Pancreas (tissue), 10 donors: ENCODE data around the gene PLD6. TPM values are rescaled to one million over a fixed set of nuclear protein-coding genes. Genes with fewer than 3 reads are reported as not detected.
A peak's percentile ranks its signal among the peaks of the same experiment; 100 is the strongest.

Source experiments
- ATAC-seq, 4 donors: fragments of 200-7000 bp; cut with Tn5 transposase; one replicate each; pipeline versions ENCODE4 v1.8.0 to v1.9.1; 2020; ENCODE audit warnings: mild to moderate bottlenecking in 4 of 4, moderate library complexity in 4 of 4
- DNase-seq, 6 donors: peaks; one replicate each; pipeline ENCODE4 v3.0.0-alpha.2; 2020
- FAIRE-seq: peaks from 2 replicates; lab custom pipeline; 2012; peaks lifted over from hg19 to GRCh38; lab: Jason Lieb, UNC
- H3K27ac ChIP-seq, 4 donors: fragments of 200-600 bp; sonication (generic); 1 replicate in 3 of 4; 2 replicates in 1 of 4; pipeline versions ENCODE4 v1.5.0 to v1.8.0; 2020
- H3K27me3 ChIP-seq, 4 donors: fragments of 200-600 bp; one replicate each; pipeline ENCODE4 v1.8.0; 2021
- H3K36me3 ChIP-seq, 3 donors: fragments of 200-600 bp; sonication (generic) in 1 of 3; one replicate each; pipeline versions ENCODE4 v1.5.0 to v1.8.0; 2020 to 2021
- H3K4me1 ChIP-seq, 3 donors: fragments of 200-600 bp; one replicate each; pipeline ENCODE4 v1.8.0; 2021
- H3K4me3 ChIP-seq, 4 donors: fragments of 200-600 bp; sonication (generic) in 2 of 4; one replicate each; pipeline versions ENCODE4 v1.5.0 to v1.8.0; 2020 to 2021
- H3K9me3 ChIP-seq, 4 donors: fragments of 200-600 bp; one replicate each; pipeline ENCODE4 v1.8.0; 2021
- WGBS, 2 donors: extraction: QIAGEN DNeasy Blood & Tissue Kit; methylation state at CpG; one replicate each; pipeline ENCODE4 v1.1.7; 2013; 5-methylcytosine and 5-hydroxymethylcytosine counted together
- intact Hi-C, 3 donors: fragments of 100-400 bp; cut with DNase I; formaldehyde crosslinking; loops; one replicate each; pipeline versions ENCODE4 v1.11.1 to v1.14.2; 2022
- polyA plus RNA-seq, 2 donors: library from polyadenylated mRNA; stranded (reverse); fragments of 200-250 nt; gene quantifications; one replicate each; pipeline ENCODE4 v1.2.3, GENCODE V29; 2013
- total RNA-seq, 6 donors: library from RNA; stranded (reverse); fragmentation: NEBNext Ultra II Directional in 4 of 6; extraction: Animal tissue kit (Norgen Biotek cat#: 25700) in 4 of 6; gene quantifications; one replicate each; pipeline versions ENCODE4 v1.2.1 to v1.2.4, GENCODE V29; 2021 to 2023
- TF ChIP-seq, protein P1 (sequence below), 4 donors: fragments of 200-600 bp; sonication (generic) in 3 of 4; IDR thresholded peaks; one replicate each; pipeline versions ENCODE4 v1.5.0 to v1.8.0; 2021; ENCODE audit warnings: antibody characterized with exemption in 4 of 4
- donor health status: healthy with polysubstance abuse.
- donor health status: DM: no; HTN: no; CAD: no; lungs with moderate emphysema.
- donor health status: DM: no; HTN: no; CAD: no.
- donor health status: control.
- donor health status: control.
- donor health status: Bipolar disorder and iron deficiency.
- donor health status: DM: yes; HTN: yes; CAD: no.
- donor health status: DM: no; HTN: no; CAD: no.
- donor health status: DM: no; HTN: no; CAD: no.
- donor health status: DM: yes; HTN: yes; CAD: no.

PLD6 gene
- total and polyA plus RNA-seq, 8 donors: 1.5 to 3.4 (median 2.4) TPM

DNA sequence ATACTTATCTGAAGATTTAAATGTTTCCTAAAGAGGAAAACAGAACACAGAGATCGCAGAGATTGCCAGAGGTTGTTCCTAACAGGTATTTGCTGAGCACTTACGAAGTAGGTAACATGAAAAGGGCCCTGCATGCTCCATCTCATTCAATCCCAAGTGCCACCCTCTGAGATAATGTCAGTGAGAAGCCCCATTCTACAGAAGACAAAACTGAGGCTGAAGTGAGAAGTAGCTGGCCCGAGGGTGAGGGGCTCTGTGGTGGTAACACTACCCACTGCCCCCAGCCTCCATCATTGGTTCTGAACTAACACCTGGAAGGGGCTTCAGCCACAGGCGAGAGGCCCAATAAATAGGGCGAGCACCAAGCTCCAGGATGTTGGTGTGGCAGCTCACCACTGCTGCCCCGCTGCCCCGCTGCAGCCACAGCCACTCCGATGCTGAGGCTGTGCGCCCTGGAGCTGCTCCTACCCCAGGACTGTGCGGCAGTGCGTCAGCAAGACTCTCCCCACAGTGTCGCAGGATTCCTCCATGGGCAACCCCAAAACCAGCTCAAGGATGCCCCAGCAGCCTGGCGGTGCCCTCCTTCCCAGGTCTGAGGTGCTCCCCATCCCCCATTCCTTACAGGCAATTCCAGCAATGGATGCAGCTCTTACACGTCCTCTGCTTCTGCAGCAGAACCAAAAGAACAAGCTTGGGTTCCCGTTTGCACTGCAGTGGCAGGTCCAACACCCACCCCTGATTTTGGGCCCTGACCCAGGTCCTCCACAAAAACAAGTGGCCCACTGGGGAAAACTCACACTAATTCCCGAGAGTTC lies 20.5 kb upstream of the PLD6 start:
- ATAC-seq (no peak), FAIRE-seq (no peak), DNase-seq (peak in 1 of 6 donors; percentile 44)
- no peak overlapping the region for H3K27ac ChIP-seq
- no peak overlapping the region for H3K4me3 ChIP-seq
- peaks cover 8 to 79% (median 61%) of the 10 kb centered on the region in 3 donors for H3K36me3 ChIP-seq
- H3K27me3 ChIP-seq: no peaks in the 10 kb centered on the region
- H3K4me1 ChIP-seq: no peaks in the 10 kb centered on the region
- H3K9me3 ChIP-seq: no peaks in the 10 kb centered on the region
- intact Hi-C loops: no loop called here
- TF ChIP-seq, protein P1, sequence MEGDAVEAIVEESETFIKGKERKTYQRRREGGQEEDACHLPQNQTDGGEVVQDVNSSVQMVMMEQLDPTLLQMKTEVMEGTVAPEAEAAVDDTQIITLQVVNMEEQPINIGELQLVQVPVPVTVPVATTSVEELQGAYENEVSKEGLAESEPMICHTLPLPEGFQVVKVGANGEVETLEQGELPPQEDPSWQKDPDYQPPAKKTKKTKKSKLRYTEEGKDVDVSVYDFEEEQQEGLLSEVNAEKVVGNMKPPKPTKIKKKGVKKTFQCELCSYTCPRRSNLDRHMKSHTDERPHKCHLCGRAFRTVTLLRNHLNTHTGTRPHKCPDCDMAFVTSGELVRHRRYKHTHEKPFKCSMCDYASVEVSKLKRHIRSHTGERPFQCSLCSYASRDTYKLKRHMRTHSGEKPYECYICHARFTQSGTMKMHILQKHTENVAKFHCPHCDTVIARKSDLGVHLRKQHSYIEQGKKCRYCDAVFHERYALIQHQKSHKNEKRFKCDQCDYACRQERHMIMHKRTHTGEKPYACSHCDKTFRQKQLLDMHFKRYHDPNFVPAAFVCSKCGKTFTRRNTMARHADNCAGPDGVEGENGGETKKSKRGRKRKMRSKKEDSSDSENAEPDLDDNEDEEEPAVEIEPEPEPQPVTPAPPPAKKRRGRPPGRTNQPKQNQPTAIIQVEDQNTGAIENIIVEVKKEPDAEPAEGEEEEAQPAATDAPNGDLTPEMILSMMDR (IDR thresholded peaks at IDR 0.05): no peak
- 93 to 96% methylated on average over 16 of the region's 16 CpGs for WGBS, 2 donors

DNA sequence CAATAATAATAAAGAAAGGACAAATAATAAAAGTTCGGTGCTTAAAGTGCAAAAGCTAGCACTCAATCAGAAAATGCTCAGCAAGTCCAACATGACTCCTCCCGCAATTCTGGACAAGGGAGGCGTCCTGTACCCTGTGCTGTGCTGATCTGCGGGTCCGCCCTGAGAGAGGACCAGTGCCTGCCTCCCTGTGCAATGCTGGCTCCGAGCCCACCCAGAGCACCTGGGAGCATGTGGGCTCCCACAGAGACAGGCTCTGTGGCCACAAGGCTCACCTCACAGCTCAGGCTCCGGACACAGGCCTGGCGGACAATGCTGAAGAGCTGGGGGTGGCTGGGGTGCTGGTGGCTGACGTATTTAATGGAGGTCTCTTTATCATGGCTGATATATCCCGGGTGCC lies 19.8 kb upstream of the PLD6 start:
- ATAC-seq (no peak), FAIRE-seq (no peak)

GRCh38 chr17:17224137-17224536 lies 18.0 kb upstream of the PLD6 start:
- DNase-seq: no peak
- FAIRE-seq: no peak
- Histone ChIP-seq H3K4me3 (no peak overlapping the region), H3K27ac (no peak overlapping the region), H3K27me3 (no peaks in the 10 kb centered on the region), H3K36me3 (peaks cover 8 to 78% (median 45%) of the 10 kb centered on the region in 3 donors), H3K9me3 (no peaks in the 10 kb centered on the region), H3K4me1 (no peaks in the 10 kb centered on the region)
- no peak for ATAC-seq
- intact Hi-C loops: no loop called here
- 86 to 91% methylated on average over 8 of the region's 8 CpGs for WGBS, 2 donors
- TF ChIP-seq, protein P1 (IDR thresholded peaks at IDR 0.05): no peak

More for the DNA sequence above, 19.8 kb upstream of the PLD6 start:
- Histone ChIP-seq H3K9me3 (no peaks in the 10 kb centered on the region), H3K4me1 (no peaks in the 10 kb centered on the region), H3K27ac (no peak overlapping the region), H3K27me3 (no peaks in the 10 kb centered on the region), H3K36me3 (peaks cover 8 to 78% (median 54%) of the 10 kb centered on the region in 3 donors), H3K4me3 (no peak overlapping the region)
- intact Hi-C loops: no loop called here
- WGBS, 2 donors: 92 to 96% methylated on average over 10 of the region's 10 CpGs
- TF ChIP-seq, protein P1 (IDR thresholded peaks at IDR 0.05): no peak
- DNase-seq: peak in 1 of 6 donors; percentile 58

GRCh38 chr17:17223736-17224135 lies 17.6 kb upstream of the PLD6 start:
- 93 to 98% methylated on average over 16 of the region's 16 CpGs for WGBS, 2 donors
- no peaks in the 10 kb centered on the region for H3K9me3 ChIP-seq
- H3K4me3 ChIP-seq: no peak overlapping the region
- FAIRE-seq (no peak), DNase-seq (peak in 1 of 6 donors; percentile 45), ATAC-seq (no peak)
- peaks cover 8 to 78% (median 49%) of the 10 kb centered on the region in 3 donors for H3K36me3 ChIP-seq
- TF ChIP-seq, protein P1 (IDR thresholded peaks at IDR 0.05): no peak
- H3K27ac ChIP-seq: no peak overlapping the region
- no peaks in the 10 kb centered on the region for H3K4me1 ChIP-seq
- H3K27me3 ChIP-seq: no peaks in the 10 kb centered on the region
- intact Hi-C loops: no loop called here

- TF ChIP-seq, protein P1 (IDR thresholded peaks at IDR 0.05): no peak
- H3K9me3 ChIP-seq: no peaks in the 10 kb centered on the region
- H3K27ac ChIP-seq: no peak overlapping the region
- H3K36me3 ChIP-seq: peaks cover 10 to 88% (median 49%) of the 10 kb centered on the region in 3 donors
- 93 to 94% methylated on average over 22 of the region's 22 CpGs for WGBS, 2 donors
- H3K27me3 ChIP-seq: no peaks in the 10 kb centered on the region
- no peaks in the 10 kb centered on the region for H3K4me1 ChIP-seq
- DNase-seq (peak in 1 of 6 donors; percentile 32), FAIRE-seq (no peak), ATAC-seq (no peak)
- no peak overlapping the region for H3K4me3 ChIP-seq
- intact Hi-C loops: no loop called here
Observed at GRCh38 chr17:17221329-17221728, 15.2 kb upstream of the PLD6 start.
